CD14-positive monocyte (primary cell): ENCODE data around the gene CAMKK2. TPM values are rescaled to one million over a fixed set of nuclear protein-coding genes. Genes with fewer than 3 reads are reported as not detected.
"Not testable (repeated sequence)": the region's sequence is repeated elsewhere in the genome, so short reads cannot be mapped to it uniquely, and the experiment has no call there.

Source experiments
- DNase-seq, 3 donors: peaks; one replicate each; pipeline ENCODE4 v3.0.0-alpha.2; 2011 to 2022
- H2AFZ ChIP-seq: 2 replicates; pipeline ENCODE4 v1.6.0; 2012; ENCODE audit warnings: mild to moderate bottlenecking, low read depth, low read length, inconsistent platforms; ENCODE audit not compliant: insufficient read depth, poor library complexity, severe bottlenecking
- H3K27ac ChIP-seq, 2 donors: 1 replicate in 1 of 2; 2 replicates in 1 of 2; pipeline ENCODE4 v1.5.1; 2012 to 2013; ENCODE audit warnings: low read length in 2 of 2, control low read depth in 1 of 2, inconsistent platforms in 1 of 2, low read depth in 1 of 2, mild to moderate bottlenecking in 1 of 2
- H3K27me3 ChIP-seq, 2 donors: one replicate each; pipeline versions ENCODE4 v1.6.0 to v1.6.1; 2011 to 2013; ENCODE audit warnings: low read length in 2 of 2; ENCODE audit not compliant: control insufficient read depth in 2 of 2, insufficient read depth in 2 of 2
- H3K36me3 ChIP-seq, 2 donors: replicated peaks in 1 of 2; 1 replicate in 1 of 2; 2 replicates in 1 of 2; pipeline versions ENCODE4 v1.5.1 to v1.6.1; 2012 to 2013; ENCODE audit warnings: low read length in 2 of 2, control low read depth in 1 of 2, inconsistent platforms in 1 of 2, mild to moderate bottlenecking in 1 of 2; ENCODE audit not compliant: insufficient read depth in 2 of 2, control insufficient read depth in 1 of 2
- H3K4me1 ChIP-seq, 2 donors: 1 replicate in 1 of 2; 2 replicates in 1 of 2; pipeline versions ENCODE4 v1.5.1 to v1.6.1; 2012 to 2013; ENCODE audit warnings: low read length in 2 of 2, control low read depth in 1 of 2, inconsistent platforms in 1 of 2, mild to moderate bottlenecking in 1 of 2, moderate library complexity in 1 of 2; ENCODE audit not compliant: insufficient read depth in 2 of 2, control insufficient read depth in 1 of 2
- H3K4me2 ChIP-seq: replicated peaks from 2 replicates; pipeline ENCODE3; 2012; ENCODE audit warnings: low read length, moderate library complexity, mild to moderate bottlenecking; ENCODE audit not compliant: poor library complexity, severe bottlenecking; ENCODE audit errors: extremely low read depth
- H3K4me3 ChIP-seq, 3 experiments: fragments of 200-600 bp in 1 of 3; sonication (generic) in 1 of 3; replicated peaks in 1 of 3; 1 replicate in 2 of 3; 2 replicates in 1 of 3; pipeline ENCODE4 v1.5.1; 2011 to 2013; ENCODE audit warnings: low read length in 3 of 3, mild to moderate bottlenecking in 3 of 3, control low read depth in 2 of 3, low read depth in 2 of 3, inconsistent platforms in 1 of 3, moderate library complexity in 1 of 3
- H3K79me2 ChIP-seq: 2 replicates; pipeline ENCODE4 v1.6.0; 2012; ENCODE audit warnings: mild to moderate bottlenecking, control low read depth, inconsistent platforms, low read length, moderate library complexity; ENCODE audit not compliant: insufficient read depth
- H3K9ac ChIP-seq: 2 replicates; pipeline ENCODE4 v1.6.0; 2017; ENCODE audit warnings: low read length, mild to moderate bottlenecking; ENCODE audit not compliant: insufficient read depth, poor library complexity, severe bottlenecking
- H3K9me3 ChIP-seq, 2 donors: replicated peaks in 1 of 2; 1 replicate in 1 of 2; 2 replicates in 1 of 2; pipeline versions ENCODE4 v1.5.1 to v1.6.1; 2012 to 2013; ENCODE audit warnings: low read length in 2 of 2, control low read depth in 1 of 2; ENCODE audit not compliant: control insufficient read depth in 1 of 2, insufficient read depth in 1 of 2
- H4K20me1 ChIP-seq: 2 replicates; pipeline ENCODE4 v1.6.0; 2012; ENCODE audit warnings: mild to moderate bottlenecking, low read length, control low read depth, moderate library complexity; ENCODE audit not compliant: insufficient read depth
- H3K27ac Mint-ChIP-seq, 7 donors: one replicate each; pipeline ENCODE4 v1.8.0; 2020; ENCODE audit warnings: mild to moderate bottlenecking in 7 of 7, mixed read lengths in 7 of 7, moderate library complexity in 6 of 7, inconsistent platforms in 2 of 7
- H3K27me3 Mint-ChIP-seq, 3 donors: one replicate each; pipeline ENCODE4 v1.8.0; 2021 to 2022; ENCODE audit warnings: low read depth in 3 of 3, mild to moderate bottlenecking in 3 of 3, mixed read lengths in 3 of 3, moderate library complexity in 3 of 3, inconsistent platforms in 1 of 3
- H3K36me3 Mint-ChIP-seq, 2 donors: one replicate each; pipeline ENCODE4 v1.8.0; 2020; ENCODE audit warnings: mixed read lengths in 2 of 2, inconsistent platforms in 1 of 2, mild to moderate bottlenecking in 1 of 2
- H3K4me1 Mint-ChIP-seq: one replicate; pipeline ENCODE4 v1.8.0; 2020; ENCODE audit warnings: mild to moderate bottlenecking, mixed read lengths
- H3K4me3 Mint-ChIP-seq, 2 donors: one replicate each; pipeline ENCODE4 v1.8.0; 2020; ENCODE audit warnings: mild to moderate bottlenecking in 2 of 2, mixed read lengths in 2 of 2, moderate library complexity in 1 of 2
- H3K9me3 Mint-ChIP-seq, 7 donors: one replicate each; pipeline ENCODE4 v1.8.0; 2020 to 2022; ENCODE audit warnings: mixed read lengths in 7 of 7, mild to moderate bottlenecking in 6 of 7, moderate library complexity in 6 of 7, inconsistent platforms in 2 of 7
- CTCF ChIP-seq: fragments of 200-600 bp; IDR thresholded peaks from one replicate; pipeline ENCODE4 v1.8.0; 2022; ENCODE audit warnings: antibody characterized with exemption, mild to moderate bottlenecking
- WGBS: methylation state at CpG from one replicate; pipeline ENCODE4 v1.1.5; 2013; ENCODE audit warnings: missing lambda C conversion rate; ENCODE audit not compliant: insufficient coverage; 5-methylcytosine and 5-hydroxymethylcytosine counted together
- intact Hi-C, 2 donors: fragments of 100-400 bp; cut with micrococcal nuclease; formaldehyde crosslinking; loops; one replicate each; pipeline versions ENCODE4 v1.15.0 to v1.15.1; 2023
- polyA plus RNA-seq, 3 donors: library from polyadenylated mRNA; depleted of rRNA in 1 of 3; unstranded in 2 of 3; stranded (reverse) in 1 of 3; fragments of 300-500 nt in 2 of 3; fragments of >200 nt in 1 of 3; fragmentation: Illumina TruSeq in 2 of 3; gene quantifications; 1 replicate in 2 of 3; 2 replicates in 1 of 3; pipeline ENCODE4 v1.2.3, GENCODE V29; 2012 to 2021

Gene CAMKK2
- polyA plus RNA-seq, 3 donors = 55.6 to 71.4 (median 71.0) TPM

- Mint-ChIP-seq H3K27ac (peak overlapping the region in 5 of 7 donors; percentile 20 to 91 (median 54)), H3K4me3 (no peak overlapping the region), H3K27me3 (no peaks in the 10 kb centered on the region), H3K9me3 (peaks cover 0 to 4% (median 0%) of the 10 kb centered on the region in 7 donors), H3K4me1 (peaks cover 58% of the 10 kb centered on the region), H3K36me3 (peaks cover 48 to 71% of the 10 kb centered on the region in 2 donors)
- H3K9ac ChIP-seq = no peak overlapping the region
- H4K20me1 ChIP-seq = peaks cover 73% of the 10 kb centered on the region
- H3K27me3 ChIP-seq = no peaks in the 10 kb centered on the region
- intact Hi-C loops = no loop called here
- 100% methylated on average over 6 of the region's 6 CpGs for WGBS
- TF ChIP-seq CTCF = no peak
- H3K27ac ChIP-seq = peak overlapping the region in 1 of 2 donors; percentile 45
- no peak for DNase-seq
- no peaks in the 10 kb centered on the region for H3K9me3 ChIP-seq
- H3K4me2 ChIP-seq = no peak overlapping the region
- H3K79me2 ChIP-seq = peaks cover 99% of the 10 kb centered on the region
- H3K4me3 ChIP-seq = no peak overlapping the region
- H2AFZ ChIP-seq = no peak overlapping the region
- H3K36me3 ChIP-seq = peaks cover 20 to 46% of the 10 kb centered on the region in 2 donors
- H3K4me1 ChIP-seq = peaks cover 41% of the 10 kb centered on the region in 2 donors
Observed at GRCh38 chr12:121283841-121284240, 12.7 kb downstream of the CAMKK2 start.

- Histone ChIP-seq H4K20me1 (peaks cover 68% of the 10 kb centered on the region), H3K4me1 (peaks cover 41% of the 10 kb centered on the region in 2 donors), H2AFZ (no peak overlapping the region), H3K4me3 (no peak overlapping the region), H3K79me2 (peaks cover 95% of the 10 kb centered on the region), H3K27ac (peak overlapping the region in 1 of 2 donors; percentile 36), H3K9ac (no peak overlapping the region), H3K4me2 (no peak overlapping the region), H3K9me3 (no peaks in the 10 kb centered on the region), H3K36me3 (peaks cover 20 to 46% of the 10 kb centered on the region in 2 donors), H3K27me3 (no peaks in the 10 kb centered on the region)
- peaks cover 0 to 5% (median under 1%) of the 10 kb centered on the region in 7 donors for H3K9me3 Mint-ChIP-seq
- no peak for TF ChIP-seq CTCF
- peak overlapping the region in 6 of 7 donors; percentile 14 to 76 (median 63) for H3K27ac Mint-ChIP-seq
- 90% methylated on average over 2 of the region's 5 CpGs for WGBS
- H3K4me3 Mint-ChIP-seq = no peak overlapping the region
- H3K27me3 Mint-ChIP-seq = no peaks in the 10 kb centered on the region
- H3K36me3 Mint-ChIP-seq = peaks cover 51 to 74% of the 10 kb centered on the region in 2 donors
- intact Hi-C loops = no loop called here
- H3K4me1 Mint-ChIP-seq = peaks cover 58% of the 10 kb centered on the region
- no peak for DNase-seq
Observed at GRCh38 chr12:121283388-121283787, 13.1 kb downstream of the CAMKK2 start.

GRCh38 chr12:121282910-121283309, 13.6 kb downstream of the CAMKK2 start:
- peaks cover 41% of the 10 kb centered on the region in 2 donors for H3K4me1 ChIP-seq
- WGBS = 97% methylated on average over 11 of the region's 11 CpGs
- H3K4me3 Mint-ChIP-seq, H3K9ac ChIP-seq, DNase-seq, H3K9me3 Mint-ChIP-seq, H3K9me3 ChIP-seq, H3K4me2 ChIP-seq, intact Hi-C loops, H2AFZ ChIP-seq, H3K27me3 Mint-ChIP-seq, H3K4me3 ChIP-seq, H3K27me3 ChIP-seq: not testable (repeated sequence)
- peaks cover 20 to 46% of the 10 kb centered on the region in 2 donors for H3K36me3 ChIP-seq
- Mint-ChIP-seq H3K27ac (peak overlapping the region in 5 of 7 donors; percentile 9 to 85 (median 66)), H3K4me1 (peaks cover 58% of the 10 kb centered on the region), H3K36me3 (peaks cover 55 to 79% of the 10 kb centered on the region in 2 donors)
- peaks cover 64% of the 10 kb centered on the region for H4K20me1 ChIP-seq
- peak overlapping the region in 1 of 2 donors; percentile 36 for H3K27ac ChIP-seq
- H3K79me2 ChIP-seq = peaks cover 91% of the 10 kb centered on the region
